NT2/D1 (cell line): Measurements from ENCODE around the gene PDCD11.

ENCODE experiments used
- SUZ12 ChIP-seq: IDR thresholded peaks from 2 replicates; pipeline ENCODE4 v1.6.1; 2011; ENCODE audit not compliant: insufficient read length, insufficient read depth; ENCODE audit errors: extremely low read depth
- ZNF274 ChIP-seq: IDR thresholded peaks from 2 replicates; pipeline ENCODE4 v1.6.1; 2011; ENCODE audit warnings: mild to moderate bottlenecking, low read depth, low read length

- no peak for TF ChIP-seq SUZ12
- no peak for TF ChIP-seq ZNF274
Measured at GRCh38 chr10:103473261-103473671, 76.8 kb downstream of the PDCD11 start.
